DMS53 treated with DMSO at 0.1 percent for 48 hours (cell line): ENCODE results near the gene CHP2.
"Not testable (repeated sequence)": the region's sequence is repeated elsewhere in the genome, so short reads cannot be mapped to it uniquely, and the experiment has no call there.

Experiments
- DNase-seq: peaks from one replicate; lab custom pipeline; 2025; ENCODE audit not compliant: unreplicated experiment; lab: John Stamatoyannopoulos, UW

CHP2 gene

DNA sequence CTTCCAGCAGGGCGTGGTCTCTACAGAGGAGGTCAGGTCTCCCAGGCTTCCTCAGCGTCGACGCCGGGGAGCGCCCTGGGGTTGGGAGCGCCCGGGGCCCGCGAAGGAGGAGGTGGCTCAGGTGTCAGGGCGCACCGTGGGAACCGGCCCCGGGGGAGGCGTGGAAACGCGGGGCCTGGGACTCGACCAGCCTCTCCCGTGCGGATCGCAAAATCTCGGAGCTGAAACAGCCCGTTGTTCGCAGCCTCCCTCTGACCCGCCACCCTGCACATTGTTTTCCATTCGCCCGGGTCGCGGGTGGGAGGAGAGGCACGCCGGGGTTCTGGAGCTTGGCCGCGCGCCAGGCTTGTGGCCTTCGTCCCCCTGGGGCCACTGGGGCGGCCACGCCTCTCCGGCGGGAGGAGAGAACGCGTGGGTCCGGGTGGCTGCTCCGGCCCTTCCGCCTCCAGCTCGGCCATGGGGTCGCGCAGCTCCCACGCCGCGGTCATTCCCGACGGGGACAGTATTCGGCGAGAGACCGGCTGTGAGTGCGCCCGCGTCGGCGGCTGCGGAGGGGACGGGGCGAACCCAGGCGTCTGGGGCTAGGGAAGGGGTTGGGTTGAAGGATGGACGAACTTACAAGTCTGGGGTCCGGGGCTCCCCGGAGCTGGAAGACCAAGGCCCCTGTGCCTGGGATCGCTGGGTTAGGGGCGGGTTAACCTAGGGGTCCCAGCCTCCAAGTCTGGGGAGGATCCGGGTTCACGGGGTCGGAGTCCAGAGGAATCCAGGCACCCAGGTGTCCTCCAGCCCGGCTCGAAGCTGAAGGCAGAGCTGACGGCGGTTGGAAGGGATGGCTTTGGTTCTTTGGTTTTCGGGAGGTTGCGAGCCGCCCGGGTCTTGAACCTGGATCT lies at the start of gene CHP2:
CHP2 (plus strand) TSS at position 433 of the 890 bp plus-strand sequence; CDS start at position 457, 24 bp downstream.
- no peak for DNase-seq

DNA sequence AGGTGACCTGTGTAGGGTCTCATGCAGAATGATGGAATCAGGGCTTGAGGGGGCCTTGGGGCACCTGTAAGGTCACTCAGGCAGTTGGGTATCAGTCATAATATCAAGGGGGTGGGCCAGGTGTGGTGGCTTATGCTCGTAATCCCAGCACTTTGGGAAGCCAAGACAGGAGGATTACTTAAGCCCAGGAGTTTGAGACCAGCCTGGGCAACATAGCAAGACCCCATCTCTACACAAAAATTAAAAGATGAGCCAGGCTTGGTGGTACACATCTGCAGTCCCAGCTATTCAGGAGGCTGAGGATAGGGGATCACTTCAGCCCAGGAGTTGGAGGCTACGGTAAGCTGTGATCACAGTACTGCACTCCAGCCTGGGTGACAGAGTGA lies 49.3 kb upstream of the CHP2 start:
- DNase-seq, result no peak

DNA sequence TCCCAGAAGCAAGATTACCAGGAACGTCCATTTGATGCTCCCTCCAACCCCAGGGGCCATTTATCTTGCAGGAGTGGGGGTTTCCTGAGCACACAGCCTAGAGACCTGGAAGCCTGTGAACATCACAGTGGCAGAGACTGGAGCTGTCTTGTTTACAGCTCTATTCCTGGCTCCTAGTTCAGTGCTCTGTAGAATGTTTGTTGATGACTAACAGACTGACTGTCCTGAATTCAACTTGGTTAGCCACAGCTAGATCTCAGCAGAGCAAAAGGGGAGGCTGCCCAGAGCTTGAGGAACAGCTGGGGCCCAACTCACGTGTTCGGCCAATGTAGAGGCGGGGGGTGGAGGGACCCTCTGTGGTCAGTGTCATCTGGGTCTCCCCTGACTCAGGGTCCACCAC lies 48.4 kb upstream of the CHP2 start:
- DNase-seq, result no peak

DNA sequence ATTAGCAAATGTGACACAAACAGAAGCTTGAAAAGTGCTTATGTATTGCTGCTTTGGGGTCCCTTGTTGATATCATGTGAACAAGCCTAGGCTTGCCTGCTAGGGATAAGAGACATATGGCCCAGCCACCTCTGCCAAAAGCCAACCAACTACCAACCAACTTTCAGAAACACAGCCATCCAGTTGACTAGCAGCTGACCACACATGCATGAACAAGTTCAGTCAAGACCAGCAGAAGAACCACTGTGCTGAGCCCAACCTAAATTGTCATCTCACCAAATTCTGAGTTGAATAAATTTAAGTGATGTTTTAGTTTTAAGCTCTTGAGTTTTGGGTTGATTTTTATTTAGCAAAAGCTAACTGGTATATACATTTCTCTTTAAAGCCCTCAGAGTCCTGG lies 45.3 kb upstream of the CHP2 start:
- DNase-seq, result no peak

DNA sequence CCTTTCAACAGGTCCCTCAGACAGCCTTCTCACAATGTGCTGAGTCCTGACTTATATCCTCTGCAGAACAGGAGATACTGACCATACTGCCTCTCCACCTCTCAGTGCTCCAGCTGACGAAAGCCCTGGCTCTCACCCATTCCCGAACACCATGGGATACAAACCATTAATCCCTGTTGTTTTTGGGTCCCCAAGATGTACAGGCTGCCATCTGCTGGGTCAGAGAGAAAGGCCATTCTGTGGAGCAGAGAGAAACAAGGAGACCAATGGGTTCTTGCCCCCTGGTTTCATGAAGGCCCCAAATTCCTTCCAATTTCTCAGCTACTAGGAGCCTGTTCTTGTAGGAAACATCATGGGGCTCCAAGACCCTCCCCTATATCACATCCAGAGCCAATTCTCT lies 44.8 kb upstream of the CHP2 start:
- no peak for DNase-seq

DNA sequence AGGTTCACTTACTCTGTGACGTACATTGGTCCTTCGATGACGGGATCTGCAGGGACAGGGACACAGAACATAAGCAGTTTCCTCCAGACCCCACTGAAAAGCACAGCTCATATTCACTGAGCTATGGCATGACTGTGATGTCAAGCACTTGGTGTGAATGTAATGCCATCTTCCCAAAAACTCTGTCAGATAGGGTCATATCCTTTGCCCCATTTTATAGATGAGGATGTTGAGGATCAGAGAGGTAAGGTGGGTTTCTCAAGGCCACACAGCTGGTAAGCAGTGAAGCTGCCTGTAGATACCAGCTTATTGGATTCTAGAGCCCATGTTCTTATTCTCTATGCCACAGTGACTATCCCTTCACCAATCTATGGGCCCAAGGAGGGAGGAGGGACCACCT lies 44.3 kb upstream of the CHP2 start:
- DNase-seq, result no peak

DNA sequence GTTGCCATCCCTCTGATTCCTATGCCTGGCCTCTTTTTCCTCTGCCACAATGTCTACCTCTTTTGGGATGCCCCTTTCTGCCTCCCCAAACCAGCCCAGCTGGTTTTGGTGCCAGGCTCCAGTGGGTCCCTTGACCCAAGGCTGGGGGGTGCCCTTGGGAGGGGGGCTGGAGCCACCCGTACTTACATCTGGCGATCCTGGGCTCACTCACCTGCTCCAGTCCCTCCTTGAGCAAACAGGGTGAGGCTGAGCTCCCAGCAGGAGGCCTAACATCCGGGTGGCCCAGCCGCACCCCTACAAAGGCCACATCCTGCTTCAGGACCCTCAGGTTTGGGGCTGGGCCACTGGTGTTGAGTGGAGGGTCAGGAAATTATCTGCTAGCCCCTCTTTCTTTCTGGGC lies 43.0 kb upstream of the CHP2 start:
- DNase-seq, result no peak

DNA sequence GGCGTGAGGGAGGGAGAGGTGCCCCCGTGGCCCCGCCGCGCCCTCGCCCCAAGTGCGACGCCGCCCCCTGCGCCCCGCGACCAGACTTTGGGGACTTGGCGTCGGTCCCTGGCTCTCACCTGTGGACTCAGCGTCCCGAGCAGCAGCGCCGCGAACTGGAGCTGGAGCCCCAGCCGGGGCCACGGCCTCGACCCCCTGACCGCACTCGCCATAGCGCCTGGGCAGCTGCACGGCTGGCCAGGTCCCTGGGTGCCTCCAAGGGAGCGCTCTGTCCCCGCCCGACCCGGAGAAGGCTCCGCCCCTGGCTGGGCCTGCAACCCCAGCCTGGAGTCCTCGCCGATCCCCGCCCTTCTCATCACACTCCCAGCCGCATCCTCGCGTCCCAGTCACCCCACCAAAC lies 41.9 kb upstream of the CHP2 start, which contains the start of gene ERN2:
ERN2 (minus strand) TSS at position 247 of the 400 bp plus-strand sequence; CDS start at position 212, 35 bp downstream.
- no peak for DNase-seq

DNA sequence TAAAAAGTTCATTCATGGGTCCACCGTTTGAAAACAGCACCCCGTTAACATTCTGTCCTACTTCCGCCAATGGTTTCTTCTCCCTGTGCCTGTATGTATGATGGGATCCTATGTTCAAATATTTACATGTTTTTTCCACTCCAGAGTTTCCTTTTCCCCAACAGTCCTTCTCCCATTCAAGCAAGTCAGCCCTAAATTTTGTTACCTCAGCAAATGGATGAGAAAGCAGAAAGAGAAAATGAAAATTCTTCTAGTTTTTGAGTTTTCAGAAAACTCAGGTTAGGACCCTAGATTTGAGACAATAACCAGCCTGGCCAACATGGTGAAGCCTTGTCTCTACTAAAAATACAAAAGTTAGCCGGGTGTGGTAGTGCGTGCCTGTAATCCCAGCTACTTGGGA lies 38.3 kb upstream of the CHP2 start:
- no peak for DNase-seq

DNA sequence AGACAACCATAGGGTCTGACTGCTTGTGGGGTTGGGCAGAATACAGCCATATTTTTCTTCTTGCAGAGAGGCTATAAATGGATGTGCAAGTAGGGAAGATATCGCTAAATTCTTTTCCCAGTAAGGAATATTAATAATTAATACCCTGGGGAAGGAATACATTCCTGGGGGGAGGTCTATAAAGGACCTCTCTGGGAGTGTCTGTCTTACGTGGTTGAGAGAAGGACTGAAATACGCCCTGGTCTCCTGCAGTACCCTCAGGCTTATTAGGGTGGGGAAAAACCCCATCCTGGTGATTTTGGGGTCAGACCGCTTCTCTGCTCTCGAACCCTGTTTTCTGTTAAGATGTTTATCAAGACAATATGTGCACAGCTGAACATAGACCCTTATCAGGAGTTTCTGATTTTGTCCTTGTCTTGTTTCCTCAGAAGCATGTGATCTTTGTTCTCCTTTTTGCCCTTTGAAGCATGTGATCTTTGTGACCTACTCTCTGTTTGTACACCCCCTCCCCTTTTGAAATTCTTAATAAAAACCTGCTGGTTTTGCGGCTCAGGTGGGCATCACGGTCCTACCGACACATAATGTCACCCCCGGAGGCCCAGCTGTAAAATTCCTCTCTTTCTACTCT lies 32.1 kb upstream of the CHP2 start:
- DNase-seq, result not testable (repeated sequence)

DNA sequence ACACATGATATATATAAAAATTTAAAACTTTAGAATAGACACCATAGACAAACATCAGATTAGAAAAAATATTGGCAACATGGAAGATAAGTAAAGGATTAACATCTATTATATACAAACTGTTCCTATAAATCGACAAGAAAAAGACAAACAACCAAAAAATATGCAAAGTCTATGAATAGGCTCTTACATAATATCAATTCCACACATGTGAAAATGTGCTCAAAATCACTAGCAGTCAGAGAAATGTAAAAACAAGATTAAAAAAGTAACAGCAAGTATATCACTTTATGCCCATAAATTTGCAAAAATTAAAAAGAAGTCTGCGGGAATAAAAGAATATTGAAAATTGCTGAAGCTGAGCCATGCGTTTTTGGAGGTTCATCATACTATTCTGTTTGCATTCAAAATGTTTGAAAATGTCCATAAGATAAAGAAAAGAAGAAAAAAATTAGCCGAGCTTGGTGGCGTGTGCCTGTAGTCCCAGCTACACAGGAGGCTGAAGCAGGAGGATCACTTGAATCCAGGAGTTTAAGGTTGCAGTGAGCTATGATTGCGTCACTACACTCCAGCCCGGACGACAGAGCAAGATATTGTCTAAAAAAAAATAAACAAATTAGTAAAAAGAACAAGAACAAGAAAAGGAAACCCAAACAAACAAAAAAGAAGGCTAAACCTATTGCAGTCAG lies 30.6 kb upstream of the CHP2 start:
- no peak for DNase-seq

DNA sequence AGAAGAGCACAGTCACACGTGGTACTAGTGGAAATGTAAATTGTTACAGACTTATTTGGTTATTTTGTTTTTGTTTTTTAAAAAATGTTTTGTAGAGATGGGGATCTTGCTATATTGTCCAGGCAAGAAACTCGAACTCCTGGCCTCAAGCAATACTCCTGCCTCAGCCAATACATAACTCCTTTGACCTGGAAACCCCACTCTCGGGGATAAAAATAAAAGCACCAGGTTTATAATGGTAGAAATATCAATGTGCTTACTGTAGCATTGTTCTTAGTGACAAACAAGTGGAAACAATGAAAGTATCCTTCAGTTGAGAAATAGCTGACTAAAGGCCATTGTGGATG lies 30.1 kb upstream of the CHP2 start:
- no peak for DNase-seq

DNA sequence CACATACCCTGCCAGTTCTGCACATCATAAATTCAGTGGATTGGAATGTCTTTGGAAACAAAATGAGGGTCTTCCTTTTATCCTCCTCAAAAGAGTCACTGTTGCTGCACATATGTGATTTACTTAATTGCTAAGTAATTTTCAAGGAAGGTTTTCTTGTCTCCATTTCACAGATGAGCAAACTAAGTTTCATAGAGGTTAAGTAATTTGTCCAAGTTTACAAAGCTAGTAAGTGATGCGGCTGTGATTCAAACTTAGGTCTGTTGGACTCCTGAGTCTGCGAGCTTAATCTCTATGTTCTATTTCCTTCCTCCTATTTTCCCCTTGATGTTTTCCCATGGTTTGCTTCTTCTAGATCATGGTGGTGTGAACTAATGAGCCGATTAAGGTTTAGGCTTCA lies 28.1 kb upstream of the CHP2 start:
- no peak for DNase-seq

DNA sequence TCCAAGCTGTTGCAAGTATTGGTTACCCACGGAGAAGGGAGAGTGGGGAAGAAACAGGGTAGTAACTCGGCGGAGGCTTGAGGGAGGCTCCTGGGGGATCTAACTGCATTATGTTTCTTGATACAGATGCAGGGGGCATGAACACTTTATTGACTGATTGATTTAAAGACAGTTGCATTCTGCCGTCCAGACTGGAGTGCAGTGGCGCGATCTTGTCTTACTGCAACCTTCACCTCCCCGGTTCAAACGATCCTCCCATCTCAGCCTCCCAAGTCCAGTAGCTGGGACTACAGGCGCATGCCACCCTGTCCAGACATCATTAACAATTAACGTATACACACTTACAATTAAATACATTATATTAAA lies 26.7 kb upstream of the CHP2 start:
- no peak for DNase-seq

DNA sequence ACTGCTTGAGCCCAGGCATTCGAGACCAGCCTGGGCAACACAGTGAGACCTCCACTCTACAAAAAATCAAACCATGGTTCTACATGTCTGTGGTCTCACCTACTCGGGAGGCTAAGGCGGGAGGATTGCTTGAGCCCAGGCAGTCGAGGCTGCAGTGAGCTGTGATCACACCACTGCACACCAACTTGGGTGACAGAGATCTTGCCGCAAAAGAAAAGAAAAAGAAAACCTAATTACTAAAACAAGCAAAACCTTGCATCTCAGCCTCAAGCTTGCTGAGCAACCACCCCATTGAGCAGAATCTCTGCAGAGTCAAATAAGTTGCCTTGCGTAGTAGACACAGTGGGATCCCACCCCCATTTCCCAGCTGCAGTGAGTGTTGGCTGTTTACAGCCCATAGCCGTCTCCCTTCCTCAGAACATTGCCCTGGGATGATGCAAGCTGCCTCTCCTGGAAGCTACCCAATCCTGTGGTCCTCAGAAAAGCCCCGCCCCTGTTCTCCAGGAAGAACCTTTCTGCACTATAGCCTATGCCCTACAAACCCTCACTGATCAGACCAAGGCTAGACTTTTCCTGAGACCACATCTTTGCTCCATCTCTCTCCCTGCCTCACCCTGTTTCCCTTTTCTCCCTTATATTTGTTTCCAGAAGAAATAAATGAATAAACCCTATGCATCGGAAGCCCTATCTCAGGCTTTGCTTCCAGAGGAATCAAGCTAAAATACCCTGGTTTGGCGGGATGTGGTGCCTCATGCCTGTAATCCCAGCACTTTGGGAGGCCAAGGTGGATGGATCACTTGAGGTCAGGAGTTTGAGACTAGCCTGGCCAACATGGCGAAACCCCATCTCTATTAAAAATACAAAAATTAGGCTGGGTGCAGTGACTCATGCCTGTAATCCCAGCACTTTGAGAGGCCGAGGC lies 25.1 kb upstream of the CHP2 start:
- no peak for DNase-seq

DNA sequence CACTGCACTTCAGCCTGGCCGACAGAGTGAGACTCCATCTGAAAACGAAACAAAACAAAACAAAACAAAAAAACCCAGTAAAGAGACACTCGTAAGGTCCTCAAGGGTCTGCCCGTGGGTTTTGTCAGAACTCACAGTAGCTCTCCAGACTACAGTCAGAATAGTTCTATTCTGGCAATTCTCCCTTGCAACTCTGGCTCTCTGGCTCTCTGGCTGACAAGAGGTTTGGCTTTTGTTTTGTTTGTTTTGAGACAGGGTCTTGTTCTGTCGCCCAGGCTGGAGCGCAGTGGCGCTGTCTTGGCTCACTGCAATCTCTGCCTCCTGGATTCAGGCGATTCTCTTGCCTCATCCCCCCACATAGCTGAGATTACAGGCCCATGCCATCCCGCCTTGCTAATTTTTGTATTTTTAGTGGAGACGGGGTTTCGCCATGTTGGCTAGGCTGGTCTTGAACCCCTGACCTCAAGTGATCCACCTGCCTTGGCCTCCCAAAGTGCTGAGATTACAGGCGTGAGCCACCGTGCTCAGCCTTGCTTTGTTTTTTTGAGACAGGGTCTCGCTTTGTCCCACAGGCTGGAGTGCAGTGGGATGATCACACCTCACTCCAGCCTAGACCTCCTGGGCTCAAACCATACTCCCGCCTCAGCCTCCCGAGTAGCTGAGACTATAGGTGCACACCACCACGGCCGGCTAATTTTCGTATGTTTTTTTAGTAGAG lies 20.5 kb upstream of the CHP2 start:
- DNase-seq, result no peak

DNA sequence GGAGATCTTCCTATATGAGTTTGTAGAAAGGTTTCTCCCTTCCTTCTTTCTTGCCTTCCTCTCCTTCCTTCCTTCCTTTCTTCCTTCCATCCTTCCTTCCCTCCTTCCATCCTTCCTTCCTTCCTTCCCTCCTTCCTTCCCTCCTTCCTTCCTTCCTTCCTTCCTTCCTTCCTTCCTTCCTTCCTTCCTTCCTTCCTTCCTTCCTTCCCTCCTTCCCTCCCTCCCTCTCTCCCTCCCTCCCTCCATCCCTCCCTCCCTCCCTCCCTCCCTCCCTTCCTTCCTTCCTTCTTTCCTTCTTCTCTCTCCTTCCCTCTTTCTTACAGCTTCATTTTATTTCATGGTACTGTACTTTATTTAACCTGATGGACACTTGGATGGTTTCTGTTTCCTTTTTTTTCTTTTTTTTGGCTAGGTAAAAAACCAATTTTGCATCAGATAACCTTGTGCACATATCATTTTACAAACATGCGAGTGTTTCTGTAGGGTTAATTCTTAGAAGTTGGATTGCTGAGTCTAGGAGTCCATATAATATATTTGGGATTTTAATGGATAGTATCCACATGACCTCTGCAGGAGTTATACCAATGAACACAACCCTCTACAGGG lies 17.3 kb upstream of the CHP2 start:
- DNase-seq, result not testable (repeated sequence)

DNA sequence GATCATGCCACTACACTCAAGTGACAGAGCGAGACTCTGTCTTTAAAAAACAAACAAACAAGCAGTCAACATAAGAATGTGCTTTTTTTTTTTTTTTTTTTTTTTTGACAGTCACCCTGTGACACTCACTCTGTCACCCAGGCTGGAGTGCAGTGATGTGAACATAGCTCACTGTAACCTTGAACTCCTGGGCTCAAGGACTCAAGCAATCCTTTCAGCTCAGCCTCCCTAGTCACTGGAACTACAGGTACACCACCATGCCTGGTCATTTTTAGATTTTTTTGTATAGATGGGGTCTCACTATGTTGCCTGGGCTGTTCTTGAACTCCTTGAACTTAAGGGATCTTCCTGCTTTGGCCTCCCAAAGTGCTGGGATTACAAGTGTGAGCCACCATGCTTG lies 15.3 kb upstream of the CHP2 start:
- no peak for DNase-seq

DNA sequence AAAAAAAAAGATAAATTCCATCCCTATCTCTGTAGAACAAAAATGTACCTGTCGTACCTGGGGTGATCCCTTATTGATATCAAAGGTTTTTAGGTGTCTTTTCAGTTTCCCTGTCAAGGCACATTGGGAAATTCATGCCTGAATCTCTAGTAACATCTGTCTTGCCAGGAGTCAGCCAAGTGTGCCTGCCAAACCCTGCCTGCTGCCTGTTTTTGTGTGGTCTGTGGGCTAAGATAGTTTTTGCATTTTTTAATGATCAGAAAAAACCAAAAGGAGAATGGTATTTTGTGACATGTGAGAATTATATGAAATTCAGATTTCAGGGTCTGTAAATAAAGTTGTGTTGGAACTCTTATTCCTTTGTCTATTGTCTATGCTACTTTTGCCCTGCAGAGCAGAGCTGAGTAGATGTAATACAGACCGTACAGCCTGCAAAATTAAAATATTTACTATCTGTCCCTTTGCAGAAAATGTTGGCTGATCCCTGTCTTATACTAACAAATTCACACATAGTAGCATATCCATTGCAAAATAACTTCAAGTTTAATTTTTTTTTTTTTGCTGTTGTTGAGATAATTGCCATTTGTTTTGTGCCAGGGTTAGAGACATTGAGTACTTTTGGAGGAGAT lies 13.0 kb upstream of the CHP2 start:
- DNase-seq, result no peak

DNA sequence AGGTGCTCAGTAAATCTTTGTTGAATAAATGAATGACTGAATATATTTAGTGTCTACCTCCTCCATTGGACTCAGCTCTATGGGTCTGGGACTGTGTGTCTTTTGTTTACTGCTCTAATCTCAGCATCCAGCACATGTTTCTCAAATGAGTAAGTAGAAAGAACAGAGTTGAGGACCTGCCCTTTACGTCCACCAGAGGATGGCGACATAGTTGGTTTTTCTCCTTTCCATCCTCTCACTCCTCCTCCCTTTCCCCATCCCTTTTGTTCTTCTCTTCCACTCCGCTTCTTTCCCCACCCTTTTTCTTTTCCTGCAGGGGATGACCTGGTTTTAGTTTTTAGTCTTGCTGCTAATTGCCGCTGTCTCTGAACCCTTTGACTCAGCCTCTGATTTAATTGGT lies 12.1 kb upstream of the CHP2 start:
- DNase-seq, result no peak
